ENCODE data around the gene SFTPB.
"Not testable (repeated sequence)": the region's sequence is repeated elsewhere in the genome, so short reads cannot be mapped to it uniquely, and the experiment has no call there.

Gene SFTPB

GRCh38 chr2:85651097-85651496 lies 16.9 kb downstream of the SFTPB start:
- DNase-seq, result no peak

GRCh38 chr2:85650456-85650855 lies 17.5 kb downstream of the SFTPB start:
- no peak for DNase-seq

- no peak for DNase-seq
These were observed 18.5 kb downstream of the SFTPB start for GRCh38 chr2:85649201-85650190.

DNA sequence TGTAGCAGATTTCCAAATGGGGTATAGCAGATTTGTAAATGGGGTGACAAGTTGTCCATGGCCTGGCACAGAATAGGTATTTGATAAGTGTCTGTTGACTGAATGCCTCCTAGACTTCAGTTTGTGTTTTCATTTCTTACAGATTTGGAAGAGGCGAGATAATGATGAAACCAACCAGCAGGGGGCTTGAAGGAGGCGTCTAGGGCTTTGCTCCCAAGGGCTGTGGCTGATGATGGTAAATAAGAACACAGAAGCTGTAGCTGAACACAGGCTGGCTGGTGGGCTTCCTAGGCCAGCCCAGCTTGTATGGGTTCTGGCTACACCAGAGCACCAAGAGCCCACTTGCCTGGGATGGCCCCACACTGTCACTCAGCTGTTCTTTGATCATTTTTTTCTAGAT lies 19.4 kb downstream of the SFTPB start:
- DNase-seq, result no peak

DNA sequence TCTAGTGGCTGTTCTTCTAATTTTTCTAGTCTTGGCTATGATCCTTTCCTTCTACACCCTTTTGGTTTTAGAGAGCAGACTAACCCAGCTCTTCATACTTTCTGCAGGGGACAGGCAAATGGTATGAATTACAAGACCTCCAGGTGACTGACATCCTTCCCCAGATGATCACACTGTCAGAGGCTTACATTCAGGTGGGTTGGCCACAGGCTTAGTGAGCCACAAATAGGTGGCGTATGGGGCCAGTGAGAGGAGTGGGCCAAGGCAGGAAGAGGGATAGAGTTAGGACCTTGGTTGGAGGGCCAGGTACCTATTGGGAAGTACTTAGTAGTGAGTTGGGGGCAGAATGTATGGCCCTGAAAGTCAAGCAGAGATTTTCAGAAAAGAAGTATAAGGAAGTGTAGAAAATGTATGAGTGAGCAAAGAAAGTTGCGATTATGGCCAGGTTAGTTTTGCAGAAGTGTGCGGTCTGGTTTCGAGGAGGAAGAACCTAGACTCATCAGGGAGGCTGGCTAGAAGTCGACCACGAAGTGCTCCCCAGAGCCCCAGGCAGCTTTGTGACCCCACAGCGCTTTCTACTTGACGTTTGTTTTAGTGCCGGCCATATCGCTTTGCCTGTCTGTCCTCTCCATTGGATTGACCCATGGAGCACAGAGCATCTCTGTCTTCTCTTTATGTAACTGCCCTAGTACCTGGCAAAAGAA lies 20.0 kb downstream of the SFTPB start:
- DNase-seq, result no peak

DNA sequence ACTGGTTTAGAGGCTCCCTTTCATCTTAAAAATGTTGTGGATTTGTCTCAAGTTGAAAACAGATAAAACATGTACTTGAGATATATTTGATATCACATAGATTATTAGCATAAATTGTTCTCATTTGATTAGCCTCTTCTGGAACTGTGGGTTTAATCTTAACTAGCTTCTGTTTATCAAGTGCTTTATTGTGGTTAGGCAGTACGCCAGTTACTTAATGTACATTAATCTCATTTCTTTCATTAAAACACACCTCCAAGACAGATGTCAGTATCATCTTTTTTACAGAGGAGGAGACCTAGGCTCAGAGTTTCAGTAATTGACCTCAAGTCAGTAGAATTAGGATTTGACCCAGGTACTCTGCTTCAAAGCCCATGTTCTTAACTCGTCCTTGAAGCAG lies 21.8 kb downstream of the SFTPB start:
- no peak for DNase-seq

DNA sequence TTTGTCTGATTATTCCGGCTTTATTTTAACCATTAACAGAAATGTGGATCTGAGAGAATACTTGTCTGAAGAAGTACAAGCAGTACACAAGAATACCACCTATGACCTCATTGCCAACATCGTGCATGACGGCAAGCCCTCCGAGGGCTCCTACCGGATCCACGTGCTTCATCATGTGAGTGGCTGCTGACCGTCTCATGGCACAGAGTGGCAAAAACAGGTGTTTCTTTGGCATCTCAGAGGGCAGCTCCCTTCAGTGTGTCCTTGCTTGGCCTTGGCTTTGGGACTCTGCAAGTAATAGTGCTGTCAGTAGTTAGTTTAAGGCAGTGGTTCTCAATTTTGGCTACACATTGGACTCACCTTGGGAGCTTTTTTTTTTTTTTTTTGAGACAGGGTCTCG lies 23.1 kb downstream of the SFTPB start:
- DNase-seq, result no peak

GRCh38 chr2:85642725-85643124 lies 25.3 kb downstream of the SFTPB start:
- DNase-seq, result no peak

GRCh38 chr2:85635636-85636035 lies 32.4 kb downstream of the SFTPB start:
- no peak for DNase-seq

GRCh38 chr2:85635011-85635410 lies 33.0 kb downstream of the SFTPB start:
- DNase-seq, result no peak

- DNase-seq, result no peak
These were observed 36.7 kb downstream of the SFTPB start for GRCh38 chr2:85631316-85631715.

GRCh38 chr2:85628658-85629057 lies 39.3 kb downstream of the SFTPB start:
- DNase-seq, result no peak

GRCh38 chr2:85623991-85624390 lies 44.0 kb downstream of the SFTPB start:
- no peak for DNase-seq

DNA sequence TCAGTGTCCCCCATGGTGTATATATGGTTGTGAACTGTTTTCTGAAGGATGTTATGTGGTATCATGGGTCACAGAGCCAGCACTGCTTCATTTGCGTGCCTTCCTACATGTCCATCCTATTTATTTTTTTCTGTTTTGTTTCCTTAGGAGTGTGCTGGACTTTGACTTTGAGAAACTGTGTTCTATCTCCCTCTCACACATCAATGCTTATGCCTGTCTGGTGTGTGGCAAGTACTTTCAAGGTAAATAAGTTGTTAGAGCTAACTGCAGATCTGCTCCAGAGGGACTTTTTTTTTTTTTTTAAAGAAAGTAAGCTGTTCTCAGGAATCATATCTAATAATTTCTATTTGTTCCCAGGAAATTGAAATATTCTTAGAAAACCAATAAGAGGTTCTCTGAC lies 46.7 kb downstream of the SFTPB start:
- no peak for DNase-seq

DNA sequence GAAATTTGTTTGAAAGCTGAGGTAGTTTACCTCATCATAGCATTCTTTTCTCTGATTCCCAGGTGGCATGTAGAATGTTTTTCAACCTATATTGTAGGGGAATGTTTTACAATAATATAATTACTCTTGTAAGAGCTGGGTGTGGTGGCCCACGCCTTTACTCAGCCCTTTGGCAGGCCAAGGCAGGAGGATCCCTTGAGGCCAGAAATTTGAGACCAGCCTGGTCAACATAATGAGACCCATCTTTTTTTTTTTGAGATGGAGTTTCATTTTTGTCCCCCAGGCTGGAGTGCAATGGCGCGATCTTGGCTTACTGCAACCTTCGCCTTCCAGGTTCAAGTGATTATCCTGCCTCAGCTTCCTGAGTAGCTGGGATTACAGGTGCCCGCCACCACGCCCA lies 48.4 kb downstream of the SFTPB start:
- DNase-seq, result no peak

DNA sequence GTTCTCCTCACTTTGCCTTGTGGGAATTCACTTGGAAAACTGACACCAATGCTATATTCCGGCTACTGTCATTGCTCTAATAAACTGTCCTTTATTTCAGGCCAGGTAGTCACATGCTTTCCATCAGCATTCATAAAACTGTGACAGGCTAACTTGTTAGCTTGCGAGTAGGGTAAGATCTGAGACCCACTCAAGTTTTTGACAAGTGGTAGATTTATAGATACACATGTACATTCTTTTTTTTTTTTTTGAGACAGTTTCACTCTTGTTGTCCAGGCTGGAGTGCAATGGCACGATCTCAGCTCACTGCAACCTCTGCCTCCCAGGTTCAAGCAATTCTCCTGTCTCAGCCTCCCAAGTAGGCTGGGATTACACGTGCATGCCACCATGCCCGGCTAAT lies 50.3 kb downstream of the SFTPB start:
- DNase-seq, result not testable (repeated sequence)

GRCh38 chr2:85615413-85615728 lies 52.6 kb downstream of the SFTPB start:
- no peak for DNase-seq

DNA sequence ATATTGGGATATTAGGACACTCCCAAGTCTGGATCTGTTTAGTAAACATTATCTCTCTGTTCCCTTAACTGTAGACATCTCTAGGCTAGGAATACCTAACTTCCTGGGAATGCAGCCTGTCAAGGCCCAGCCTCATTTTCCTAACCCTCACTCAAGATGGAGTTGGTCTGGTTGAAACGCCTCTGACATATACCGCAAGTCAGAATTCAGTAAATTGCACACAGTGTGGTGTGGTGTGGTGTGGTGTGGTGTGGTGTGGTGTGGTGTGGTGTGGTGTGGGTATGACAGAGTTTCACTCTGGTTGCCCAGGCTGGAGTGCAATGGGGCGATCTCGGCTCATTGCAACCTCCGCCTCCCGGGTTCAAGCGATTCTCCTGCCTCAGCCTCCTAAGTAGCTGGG lies 53.2 kb downstream of the SFTPB start:
- DNase-seq, result not testable (repeated sequence)

DNA sequence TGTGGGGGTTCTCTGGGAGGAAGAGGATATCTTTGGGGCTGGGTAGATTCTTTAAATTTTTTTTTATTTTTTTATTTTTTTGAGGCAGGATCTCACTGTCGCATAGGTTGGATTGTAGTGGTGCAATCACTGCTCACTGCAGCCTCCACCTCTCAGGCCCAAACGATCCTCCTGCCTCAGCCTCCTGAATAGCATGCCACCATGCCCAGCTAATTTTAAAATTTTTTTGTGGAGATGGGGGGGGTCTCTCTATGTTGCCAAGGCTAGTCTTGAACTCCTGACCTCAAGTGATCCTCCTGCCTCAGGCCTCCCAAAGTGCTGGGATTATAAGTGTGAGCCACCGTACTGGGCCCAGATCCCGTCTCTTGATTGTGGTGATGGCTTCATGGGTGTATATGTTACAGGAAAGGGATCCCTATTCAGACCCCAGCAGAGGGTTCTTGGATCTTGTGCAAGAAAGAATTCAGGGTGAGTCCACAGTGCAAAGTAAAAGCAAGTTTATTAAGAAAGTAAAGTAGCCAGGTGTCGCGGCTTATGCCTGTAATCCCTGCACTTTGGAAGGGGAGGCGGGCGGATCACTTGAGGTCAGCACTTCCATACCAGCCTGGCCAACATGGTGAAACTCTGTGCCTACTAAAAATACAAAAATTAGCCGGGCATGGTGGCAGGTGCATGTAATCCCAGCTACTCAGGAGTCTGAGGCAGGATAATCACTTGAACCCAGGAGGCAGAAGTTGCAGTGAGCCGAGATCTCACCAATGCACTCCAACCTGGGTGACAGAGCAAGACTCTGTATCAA lies 54.1 kb downstream of the SFTPB start:
- DNase-seq, result no peak

GRCh38 chr2:85611705-85612587 lies 56.1 kb downstream of the SFTPB start, which contains the start of gene C2orf68:
Gene C2orf68, minus strand, starts transcription at chr2:85612066. Its CDS starts 82 bp downstream, at chr2:85611984.
- peak; percentile 60 to 80 (median 72) for DNase-seq

GRCh38 chr2:85611217-85611704 lies 56.7 kb downstream of the SFTPB start:
- peak in 1 of 6 experiments; percentile 33 for DNase-seq

All from stimulated activated naive CD4-positive, alpha-beta T cell (primary cell).